ENCODE data around the gene TMEM237. TPM values are rescaled to one million over a fixed set of nuclear protein-coding genes. Genes with fewer than 3 reads are reported as not detected.
A peak's percentile ranks its signal among the peaks of the same experiment; 100 is the strongest.

TMEM237 gene
- total RNA-seq, 1 donor from 2014 or later, result 29.7 TPM

- Mint-ChIP-seq H3K9me3 (ENCODE audit: low read depth) (no peaks in the 10 kb centered on the region), H3K4me1 (ENCODE audit: low read depth) (peaks cover 40% of the 10 kb centered on the region), H3K27ac (ENCODE audit: unreplicated experiment) (peak overlapping the region; percentile 76), H3K36me3 (ENCODE audit: low read depth) (no peaks in the 10 kb centered on the region), H3K27me3 (ENCODE audit: low read depth) (no peaks in the 10 kb centered on the region), H3K4me3 (ENCODE audit: unreplicated experiment) (no peak overlapping the region)
- no peak for DNase-seq (ENCODE audit: low spot score)
- TF ChIP-seq CTCF (IDR thresholded peaks at IDR 0.05), result no peak
These were observed 11.5 kb upstream of the TMEM237 start for GRCh38 chr2:201654616-201655384.

- no peak for DNase-seq (ENCODE audit: low spot score)
- H3K4me1 Mint-ChIP-seq (ENCODE audit: low read depth), result peaks cover 40% of the 10 kb centered on the region
- peak overlapping the region; percentile 95 for H3K27ac Mint-ChIP-seq (ENCODE audit: unreplicated experiment)
- H3K9me3 Mint-ChIP-seq (ENCODE audit: low read depth), result no peaks in the 10 kb centered on the region
- no peak for TF ChIP-seq CTCF (IDR thresholded peaks at IDR 0.05)
- H3K4me3 Mint-ChIP-seq (ENCODE audit: unreplicated experiment), result no peak overlapping the region
- no peaks in the 10 kb centered on the region for H3K27me3 Mint-ChIP-seq (ENCODE audit: low read depth)
- no peaks in the 10 kb centered on the region for H3K36me3 Mint-ChIP-seq (ENCODE audit: low read depth)
These were observed 9.9 kb upstream of the TMEM237 start for GRCh38 chr2:201653221-201653620.

- Mint-ChIP-seq H3K4me1 (ENCODE audit: low read depth) (peaks cover 25% of the 10 kb centered on the region), H3K36me3 (ENCODE audit: low read depth) (no peaks in the 10 kb centered on the region), H3K9me3 (ENCODE audit: low read depth) (no peaks in the 10 kb centered on the region), H3K27ac (ENCODE audit: unreplicated experiment) (no peak overlapping the region), H3K27me3 (ENCODE audit: low read depth) (no peaks in the 10 kb centered on the region), H3K4me3 (ENCODE audit: unreplicated experiment) (no peak overlapping the region)
- TF ChIP-seq CTCF (IDR thresholded peaks at IDR 0.05), result no peak
- no peak for DNase-seq (ENCODE audit: low spot score)
These were observed 6.1 kb upstream of the TMEM237 start for GRCh38 chr2:201649442-201649841.

DNA sequence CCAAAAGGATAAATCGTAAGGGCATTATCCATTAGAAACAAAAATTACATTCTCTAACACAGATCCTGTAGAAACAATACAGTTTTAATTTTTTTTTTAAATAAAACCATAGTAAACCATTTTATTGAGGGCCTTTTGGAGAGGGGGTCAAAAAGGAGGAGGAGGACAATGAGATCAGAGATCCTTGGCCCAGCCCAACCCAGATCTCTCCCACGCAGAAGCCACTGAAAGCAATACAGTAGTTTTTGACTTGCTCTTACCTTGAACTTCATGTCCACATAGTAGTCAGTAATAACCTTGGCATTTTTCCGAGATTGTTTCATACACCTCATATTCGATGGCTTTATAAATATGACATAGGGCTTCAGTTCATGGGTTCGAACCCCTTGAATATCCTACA is 4.1 kb upstream of the TMEM237 start:
- H3K27me3 Mint-ChIP-seq (ENCODE audit: low read depth), result no peaks in the 10 kb centered on the region
- DNase-seq (ENCODE audit: low spot score), result no peak
- H3K27ac Mint-ChIP-seq (ENCODE audit: unreplicated experiment), result no peak overlapping the region
- no peak for TF ChIP-seq CTCF (IDR thresholded peaks at IDR 0.05)
- no peaks in the 10 kb centered on the region for H3K36me3 Mint-ChIP-seq (ENCODE audit: low read depth)
- no peaks in the 10 kb centered on the region for H3K9me3 Mint-ChIP-seq (ENCODE audit: low read depth)
- H3K4me3 Mint-ChIP-seq (ENCODE audit: unreplicated experiment), result no peak overlapping the region
- peaks cover 19% of the 10 kb centered on the region for H3K4me1 Mint-ChIP-seq (ENCODE audit: low read depth)

DNA sequence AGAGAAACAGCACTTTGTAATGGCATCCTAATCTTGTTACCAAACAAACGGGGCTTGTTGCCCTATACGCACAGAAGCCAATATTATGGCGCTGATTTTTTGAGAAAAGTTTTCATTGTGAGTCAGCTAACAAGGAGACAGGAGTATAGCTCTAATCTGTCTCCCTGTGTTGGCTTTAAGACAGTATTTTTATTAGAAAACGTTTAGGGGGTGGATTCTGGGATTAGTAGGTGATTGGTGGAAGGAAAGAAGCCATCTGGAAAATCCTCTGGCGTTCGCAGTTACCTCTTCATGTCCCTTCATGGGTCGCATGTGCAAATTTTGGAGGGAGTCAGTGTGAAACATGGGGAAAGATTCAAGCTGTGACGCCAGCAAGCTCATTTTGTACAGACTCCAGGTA is 698 bp upstream of the TMEM237 start:
- DNase-seq (ENCODE audit: low spot score), result no peak
- Mint-ChIP-seq H3K27me3 (ENCODE audit: low read depth) (no peaks in the 10 kb centered on the region), H3K4me1 (ENCODE audit: low read depth) (peaks cover 20% of the 10 kb centered on the region), H3K9me3 (ENCODE audit: low read depth) (no peaks in the 10 kb centered on the region), H3K36me3 (ENCODE audit: low read depth) (no peaks in the 10 kb centered on the region), H3K27ac (ENCODE audit: unreplicated experiment) (peak overlapping the region; percentile 94), H3K4me3 (ENCODE audit: unreplicated experiment) (peak overlapping the region; percentile 90)
- TF ChIP-seq CTCF (IDR thresholded peaks at IDR 0.05), result no peak

Measured in chondrocyte (in vitro differentiated cells).